IPS-NIHi7 (cell line): ENCODE results near the gene TMEM114.

Source experiments
- DNase-seq: peaks from one replicate; pipeline ENCODE4 v3.0.0; 2012; ENCODE audit warnings: mixed read lengths; ENCODE audit errors: extremely low spot score

Gene TMEM114

GRCh38 chr16:8589900-8590688 is at the start of gene TMEM114:
TSS of gene TMEM114 (minus strand) at chr16:8590511. CDS start at chr16:8589838, 673 bp downstream.
- DNase-seq = peak; percentile 72

DNA sequence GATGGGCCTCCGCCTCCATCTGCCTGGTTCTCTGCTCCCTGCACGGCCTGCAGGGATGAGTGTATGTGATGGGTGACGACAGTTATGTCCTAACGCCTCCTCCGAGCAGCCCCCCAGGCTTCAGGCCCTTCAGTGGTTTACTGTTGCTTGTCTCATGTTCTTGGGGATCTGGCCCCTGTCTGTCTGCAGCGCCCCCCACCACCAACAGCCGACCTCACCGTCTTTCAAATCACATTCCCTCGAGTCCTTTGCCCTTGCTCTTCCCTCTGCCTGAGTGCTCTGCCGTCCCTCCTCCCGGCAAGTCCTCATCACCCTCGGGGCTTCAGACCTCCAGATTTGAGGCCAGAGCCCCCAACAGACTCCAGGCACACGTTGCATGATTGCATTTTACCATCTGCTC is 49.4 kb upstream of the TMEM114 start:
- DNase-seq = no peak

DNA sequence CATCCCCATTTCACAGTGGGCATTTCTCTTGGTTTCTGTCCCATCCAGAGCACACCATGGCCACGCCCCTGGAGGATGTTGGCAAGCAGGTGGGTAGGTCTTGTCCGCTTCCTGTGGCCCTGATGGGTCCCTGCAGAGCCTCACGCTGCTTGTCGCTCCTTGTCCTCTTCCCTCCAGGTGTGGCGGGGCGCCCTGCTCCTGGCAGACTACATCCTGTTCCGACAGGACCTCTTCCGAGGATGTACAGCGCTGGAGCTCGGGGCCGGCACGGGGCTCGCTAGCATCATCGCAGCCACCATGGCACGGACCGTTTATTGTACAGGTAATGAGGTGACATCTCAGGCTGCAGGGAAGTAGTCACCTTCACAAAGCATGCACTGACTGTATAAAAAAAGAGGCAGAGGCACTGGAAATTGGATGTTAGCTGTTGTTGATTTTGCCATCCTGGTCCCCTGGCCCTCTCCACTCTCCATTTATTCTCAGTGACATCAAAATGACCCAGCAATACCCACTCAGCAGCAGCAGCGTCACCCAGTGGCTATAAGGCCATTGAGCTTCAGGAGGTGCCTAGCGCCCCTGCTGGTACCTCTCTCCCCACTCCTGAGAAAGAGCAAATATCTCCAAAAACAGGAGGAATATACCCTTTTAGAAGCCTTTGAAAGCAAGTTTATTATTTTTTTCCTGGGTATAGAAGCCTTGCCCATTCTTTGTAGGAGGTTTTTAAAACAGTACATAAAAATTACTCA is 44.9 kb upstream of the TMEM114 start:
- DNase-seq = peak; percentile 80

DNA sequence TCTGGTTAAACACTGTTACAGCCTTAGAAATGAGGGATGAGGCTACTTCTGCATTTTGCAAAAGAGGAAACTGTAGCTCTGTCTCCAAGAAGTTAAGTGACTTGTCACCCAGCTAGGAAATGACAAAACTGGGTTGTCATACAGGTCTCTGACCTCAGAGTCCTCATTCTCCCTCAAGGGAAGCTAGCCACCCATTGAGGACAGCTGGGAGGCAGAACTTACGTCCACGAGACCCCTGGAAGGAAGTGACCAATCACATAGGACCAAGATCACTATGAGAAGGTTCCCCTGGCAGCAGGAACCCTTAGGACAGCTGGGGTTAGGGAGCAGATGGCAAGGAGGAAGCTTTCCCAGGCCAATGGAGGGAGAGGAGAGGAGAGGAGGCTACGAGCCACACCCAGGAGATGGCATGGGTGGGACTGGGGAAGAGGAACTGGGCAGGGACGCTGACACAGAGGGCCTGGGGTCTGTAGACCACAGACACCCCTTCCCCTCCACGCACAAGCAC is 42.4 kb upstream of the TMEM114 start:
- no peak for DNase-seq

- DNase-seq = no peak
Measured at GRCh38 chr16:8631818-8632465, 41.6 kb upstream of the TMEM114 start.

- DNase-seq = no peak
Measured at GRCh38 chr16:8631373-8631772, 41.1 kb upstream of the TMEM114 start.

DNA sequence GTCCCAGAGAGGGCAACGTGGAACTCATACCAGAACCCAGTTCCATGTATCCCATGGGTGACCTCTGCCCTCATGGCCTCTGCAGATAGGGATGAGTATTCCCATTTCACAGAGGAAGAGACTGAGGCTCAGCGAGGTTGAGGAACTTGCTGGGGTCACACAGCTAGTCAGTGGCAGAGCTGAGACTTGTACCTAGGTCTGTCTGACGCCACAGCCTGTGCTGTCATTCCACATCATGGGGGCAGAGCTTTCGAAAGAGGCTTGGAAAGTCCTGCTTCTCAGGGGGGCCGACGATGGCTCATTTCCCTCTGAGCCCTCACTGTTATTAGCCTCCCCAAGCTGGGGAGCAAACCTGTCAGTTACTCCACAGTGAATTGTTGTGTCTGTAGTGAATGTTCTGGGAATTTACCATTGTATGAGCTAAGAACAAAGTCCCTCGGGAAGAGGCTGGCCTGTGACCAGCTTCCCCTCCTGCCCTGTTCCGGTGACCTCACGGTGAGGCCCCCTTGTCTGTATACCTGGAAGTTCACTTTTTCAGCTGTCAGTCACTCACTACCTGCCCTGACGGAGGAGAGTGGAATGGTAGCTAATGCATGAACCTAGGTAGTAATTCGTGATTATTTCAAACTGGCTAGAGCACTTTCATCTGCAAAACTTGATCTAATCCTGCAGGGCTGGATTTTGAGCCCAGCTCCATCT is 40.1 kb upstream of the TMEM114 start:
- DNase-seq = no peak

GRCh38 chr16:8628981-8629725 is 38.8 kb upstream of the TMEM114 start:
- no peak for DNase-seq

DNA sequence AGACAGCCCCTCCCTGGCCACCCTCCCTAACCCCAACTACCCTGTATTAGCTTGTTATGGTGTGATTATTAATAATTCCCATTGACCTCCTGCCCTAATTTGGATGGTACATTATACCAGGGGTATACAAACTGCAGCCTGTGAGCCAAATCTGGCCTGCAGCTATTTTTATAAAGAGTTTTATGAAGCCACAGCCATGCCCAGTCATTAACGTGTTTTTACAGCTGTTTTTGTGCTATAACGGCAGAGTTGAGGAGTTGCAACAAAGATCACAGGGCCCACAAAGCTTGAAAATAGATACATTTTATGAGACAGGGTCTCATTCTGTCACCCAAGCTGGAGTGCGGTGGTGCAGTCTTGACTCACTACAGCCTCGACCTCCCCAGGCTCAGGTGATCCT is 37.1 kb upstream of the TMEM114 start:
- no peak for DNase-seq

- DNase-seq = no peak
Measured at GRCh38 chr16:8626946-8627345, 36.6 kb upstream of the TMEM114 start.

- DNase-seq = no peak
Measured at GRCh38 chr16:8625491-8626087, 35.3 kb upstream of the TMEM114 start.

- no peak for DNase-seq
Measured at GRCh38 chr16:8623634-8624033, 33.3 kb upstream of the TMEM114 start.

GRCh38 chr16:8622315-8622656 is 32.0 kb upstream of the TMEM114 start:
- DNase-seq = no peak

GRCh38 chr16:8621572-8622314 is 31.4 kb upstream of the TMEM114 start, which contains the start of gene METTL22:
TSS of gene METTL22 (plus strand) at chr16:8621698. CDS start at chr16:8625666, 3,968 bp downstream.
- peak; percentile 100 for DNase-seq

GRCh38 chr16:8621222-8621571 is 30.9 kb upstream of the TMEM114 start:
- no peak for DNase-seq

DNA sequence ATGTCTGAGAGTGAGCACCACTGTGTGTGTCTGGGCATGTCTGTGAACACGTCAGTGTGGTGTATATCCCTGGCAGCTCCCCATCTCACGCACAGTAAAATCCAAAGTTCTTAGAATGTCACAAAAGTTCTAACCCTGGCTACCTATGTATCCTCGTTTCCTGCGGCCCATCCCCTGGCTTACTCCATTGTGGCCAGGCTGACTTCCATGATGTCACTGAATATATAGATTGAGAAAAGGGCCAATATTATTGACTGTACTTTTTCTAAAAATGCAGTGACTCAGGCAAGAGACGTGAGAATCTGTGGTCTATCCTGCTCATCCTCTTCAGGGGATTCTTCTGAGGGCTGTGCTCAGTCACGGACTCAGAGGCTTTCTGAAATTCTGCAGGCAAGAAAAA is 30.2 kb upstream of the TMEM114 start:
- DNase-seq = no peak

DNA sequence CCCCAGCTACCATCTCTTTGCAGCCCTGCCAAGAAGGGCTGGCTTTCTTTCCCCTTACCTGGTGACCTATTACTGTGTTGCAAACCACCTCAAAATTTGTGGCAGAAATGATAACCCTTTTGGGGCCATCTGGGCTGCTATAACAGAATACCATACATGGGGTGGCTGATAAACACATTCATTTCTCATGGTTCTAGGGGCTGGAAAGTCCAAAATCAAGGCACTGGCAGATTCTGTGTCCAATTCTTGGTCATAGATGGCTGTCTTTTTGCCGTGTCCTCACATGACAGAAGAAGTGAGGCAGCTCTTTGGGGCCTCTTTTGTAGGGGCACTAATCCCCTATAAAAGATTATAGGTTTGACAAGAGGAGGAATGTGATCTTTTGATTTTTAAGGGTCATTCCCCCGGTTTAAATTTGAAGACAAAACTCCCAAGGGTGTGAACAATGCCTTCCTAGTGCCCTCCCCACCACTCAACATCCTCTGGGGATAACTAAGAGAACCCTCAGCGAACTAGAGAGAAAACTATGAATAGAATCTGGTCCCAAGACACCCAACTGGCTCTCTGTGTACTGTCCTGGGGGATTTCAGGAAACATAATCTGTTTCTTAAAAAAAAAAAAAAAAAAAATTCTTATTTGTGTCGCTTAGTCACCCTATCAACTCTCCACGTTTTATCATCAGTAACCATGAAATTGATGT is 29.5 kb upstream of the TMEM114 start:
- DNase-seq = no peak

DNA sequence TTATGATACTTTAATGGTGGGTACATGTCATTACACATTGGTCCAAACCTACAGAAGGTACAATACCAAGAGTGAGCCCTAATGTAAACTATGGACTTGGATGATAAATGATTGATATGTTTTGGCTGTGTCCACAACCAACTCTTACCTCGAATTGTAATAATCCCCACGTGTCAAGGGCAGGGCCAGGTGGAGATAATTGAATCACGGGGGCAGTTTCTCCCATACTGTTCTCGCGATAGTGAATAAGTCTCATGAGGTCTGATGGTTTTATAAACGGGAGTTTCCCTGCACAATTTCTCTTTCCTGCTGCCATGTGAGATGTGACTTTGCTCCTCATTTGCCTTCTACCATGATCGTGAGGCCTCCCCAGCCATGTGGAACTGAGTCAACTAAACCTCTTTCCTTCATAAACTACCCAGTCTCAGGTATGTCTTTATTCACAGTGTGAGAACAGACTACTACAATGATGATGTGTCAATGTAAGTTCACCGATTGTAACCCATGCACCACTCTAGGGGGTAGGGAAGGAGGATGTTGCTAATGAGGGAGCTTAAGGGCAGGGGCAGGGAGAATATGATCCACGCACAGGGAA is 24.2 kb upstream of the TMEM114 start:
- DNase-seq = no peak
